IMR-90 (cell line): Measurements from ENCODE around the gene RABGEF1. TPM values are rescaled to one million over a fixed set of nuclear protein-coding genes. Genes with fewer than 3 reads are reported as not detected.
"Not testable (repeated sequence)": the region's sequence is repeated elsewhere in the genome, so short reads cannot be mapped to it uniquely, and the experiment has no call there.

ENCODE experiments used
- ATAC-seq: fragments of 200-7000 bp; cut with Tn5 transposase; 2 replicates; pipeline ENCODE4 v1.9.1; 2020; ENCODE audit warnings: low read depth, mild to moderate bottlenecking, moderate library complexity
- BruUV-seq: library from RNA; stranded (reverse); fragments of 400-500 nt; replicated peaks from 2 replicates; lab custom pipeline; 2021; lab: Mats Ljungman, UMichigan
- CTCF ChIA-PET: fragments of 300-600 bp; formaldehyde crosslinking; extraction: SDS; loops from one replicate; lab custom pipeline; 2021; ENCODE audit warnings: antibody characterized with exemption; lab: Yijun Ruan, JAX
- POLR2A ChIA-PET: fragments of 300-600 bp; sonication (Branson Sonifier 250); formaldehyde crosslinking; loops from one replicate; lab custom pipeline; 2022; ENCODE audit warnings: antibody characterized with exemption; ENCODE audit not compliant: unreplicated experiment; lab: Charles Lee
- DNase-seq: peaks from one replicate; pipeline ENCODE4 v3.0.0; 2013
- H2AFZ ChIP-seq: replicated peaks from 2 replicates; pipeline ENCODE3; 2013; ENCODE audit warnings: low read length, mild to moderate bottlenecking; ENCODE audit not compliant: poor library complexity
- H2AK5ac ChIP-seq: 2 replicates; pipeline ENCODE4 v1.6.1; 2013; ENCODE audit warnings: low read depth, low read length, inconsistent platforms
- H2AK9ac ChIP-seq: replicated peaks from 2 replicates; pipeline ENCODE3; 2013; ENCODE audit warnings: mild to moderate bottlenecking, low read depth, low read length, moderate library complexity; ENCODE audit not compliant: poor library complexity
- H2BK120ac ChIP-seq: 2 replicates; pipeline ENCODE4 v1.6.1; 2013; ENCODE audit warnings: low read depth, low read length, inconsistent platforms
- H2BK15ac ChIP-seq: 3 replicates; pipeline ENCODE4 v1.6.1; 2013; ENCODE audit warnings: low read depth, low read length, inconsistent platforms
- H2BK20ac ChIP-seq: 2 replicates; pipeline ENCODE4 v1.6.1; 2013; ENCODE audit warnings: low read depth, mild to moderate bottlenecking, inconsistent platforms, low read length, moderate library complexity
- H2BK5ac ChIP-seq: 2 replicates; pipeline ENCODE4 v1.6.1; 2013; ENCODE audit warnings: mild to moderate bottlenecking, low read depth, low read length, inconsistent platforms; ENCODE audit not compliant: poor library complexity, severe bottlenecking
- H3K14ac ChIP-seq: replicated peaks from 2 replicates; pipeline ENCODE4 v1.6.1; 2013; ENCODE audit warnings: low read depth, low read length, inconsistent platforms
- H3K18ac ChIP-seq: 2 replicates; pipeline ENCODE4 v1.6.1; 2013; ENCODE audit warnings: low read depth, low read length, control low read depth
- H3K23ac ChIP-seq: 2 replicates; pipeline ENCODE4 v1.6.1; 2013; ENCODE audit warnings: low read depth, low read length, inconsistent platforms
- H3K27ac ChIP-seq: 2 replicates; pipeline ENCODE4 v1.5.1; 2013; ENCODE audit warnings: mild to moderate bottlenecking, control low read depth, low read length; ENCODE audit not compliant: insufficient read depth
- H3K27me3 ChIP-seq: 2 replicates; pipeline ENCODE4 v1.6.1; 2013; ENCODE audit warnings: low read length; ENCODE audit not compliant: control insufficient read depth, insufficient read depth
- H3K36me3 ChIP-seq: 2 replicates; pipeline ENCODE4 v1.6.1; 2013; ENCODE audit warnings: low read length, mixed read lengths; ENCODE audit not compliant: control insufficient read depth, insufficient read depth
- H3K4ac ChIP-seq: 2 replicates; pipeline ENCODE4 v1.6.1; 2013; ENCODE audit warnings: low read depth, low read length, inconsistent platforms
- H3K4me1 ChIP-seq: 2 replicates; pipeline ENCODE4 v1.6.1; 2013; ENCODE audit warnings: low read length, mixed read lengths; ENCODE audit not compliant: control insufficient read depth, insufficient read depth
- H3K4me2 ChIP-seq: 2 replicates; pipeline ENCODE4 v1.6.1; 2013; ENCODE audit warnings: low read depth, mild to moderate bottlenecking, control low read depth, low read length, moderate library complexity
- H3K4me3 ChIP-seq: 2 replicates; pipeline ENCODE4 v1.5.1; 2013; ENCODE audit warnings: low read depth, mild to moderate bottlenecking, control low read depth, low read length, moderate library complexity; ENCODE audit not compliant: insufficient read depth
- H3K56ac ChIP-seq: 2 replicates; pipeline ENCODE4 v1.6.1; 2013; ENCODE audit warnings: low read length, inconsistent platforms; ENCODE audit not compliant: insufficient read depth; ENCODE audit errors: extremely low read depth
- H3K79me1 ChIP-seq, 2 experiments: 2 replicates each; pipeline ENCODE4 v1.6.1; 2013; ENCODE audit warnings: low read length in 2 of 2, inconsistent platforms in 1 of 2, low read depth in 1 of 2
- H3K9ac ChIP-seq: 2 replicates; pipeline ENCODE4 v1.6.1; 2013; ENCODE audit warnings: low read depth, low read length, control low read depth
- H3K9me1 ChIP-seq: 2 replicates; pipeline ENCODE4 v1.6.1; 2013; ENCODE audit warnings: low read length, inconsistent platforms; ENCODE audit not compliant: insufficient read depth
- H3K9me3 ChIP-seq: 2 replicates; pipeline ENCODE4 v1.6.1; 2013; ENCODE audit warnings: low read length; ENCODE audit not compliant: control insufficient read depth, insufficient read depth
- H4K20me1 ChIP-seq: 2 replicates; pipeline ENCODE4 v1.6.1; 2013; ENCODE audit warnings: low read length, inconsistent platforms; ENCODE audit not compliant: insufficient read depth
- H4K5ac ChIP-seq: 2 replicates; pipeline ENCODE4 v1.6.1; 2013; ENCODE audit warnings: mild to moderate bottlenecking, low read depth, low read length, control low read depth
- H4K8ac ChIP-seq, 2 experiments: 2 replicates each; pipeline ENCODE4 v1.6.1; 2013; ENCODE audit warnings: low read depth in 2 of 2, low read length in 2 of 2, control low read depth in 1 of 2, inconsistent platforms in 1 of 2
- H4K91ac ChIP-seq: 2 replicates; pipeline ENCODE4 v1.6.1; 2013; ENCODE audit warnings: low read depth, low read length, inconsistent platforms; ENCODE audit not compliant: insufficient read depth
- CEBPB ChIP-seq: IDR thresholded peaks from 2 replicates; pipeline ENCODE4 v1.6.1; 2012; ENCODE audit warnings: low read depth, low read length, improper control_type of control experiment
- MAZ ChIP-seq: IDR thresholded peaks from 2 replicates; pipeline ENCODE4 v1.6.1; 2012; ENCODE audit warnings: low read depth, mild to moderate bottlenecking, low read length, improper control_type of control experiment, moderate library complexity, borderline replicate concordance
- RCOR1 ChIP-seq: IDR thresholded peaks from 2 replicates; pipeline ENCODE4 v1.6.1; 2012; ENCODE audit warnings: mild to moderate bottlenecking, low read length, improper control_type of control experiment; ENCODE audit not compliant: insufficient replicate concordance
- RFX5 ChIP-seq: IDR thresholded peaks from 2 replicates; pipeline ENCODE4 v1.8.0; 2012; ENCODE audit warnings: low read depth, mild to moderate bottlenecking, low read length, moderate library complexity
- SMC3 ChIP-seq: fragments of 150-350 bp; IDR thresholded peaks from 2 replicates; pipeline ENCODE4 v1.6.1; 2016; ENCODE audit warnings: low read depth, mild to moderate bottlenecking, antibody characterized with exemption, low read length, moderate library complexity
- WGBS, 2 experiments: methylation state at CpG; one replicate each; pipeline versions ENCODE4 v1.1.5 to v1.1.7; 2013; ENCODE audit warnings: missing lambda C conversion rate in 2 of 2; ENCODE audit not compliant: insufficient read length in 1 of 2; ENCODE audit errors: extremely low coverage in 2 of 2; 5-methylcytosine and 5-hydroxymethylcytosine counted together
- dilution Hi-C: fragments of 300-500 bp; cut with HindIII; formaldehyde crosslinking; loops from one replicate; pipeline ENCODE4 v1.14.3; 2018; ENCODE audit warnings: low sequenced_read_pairs; ENCODE audit not compliant: unreplicated experiment
- in situ Hi-C: fragments of 300-500 bp; cut with MboI; formaldehyde crosslinking; loops from 3 replicates; pipeline ENCODE4 v1.14.3; 2019; ENCODE audit warnings: low sequenced_read_pairs, inconsistent platforms, mixed read lengths
- intact Hi-C: fragments of 100-400 bp; cut with micrococcal nuclease; formaldehyde crosslinking; loops from 2 replicates; pipeline ENCODE4 v1.10.0; 2022
- polyA plus RNA-seq, 3 experiments: library from polyadenylated mRNA; depleted of rRNA; stranded (reverse); fragments of >200 nt; gene quantifications; 2 replicates each; pipeline ENCODE4 v1.2.3, GENCODE V29; 2012; ENCODE audit warnings: low replicate concordance in 1 of 3
- total RNA-seq: library from RNA; depleted of rRNA; stranded (reverse); fragments of >200 nt; gene quantifications from 2 replicates; pipeline ENCODE4 v1.2.3, GENCODE V29; 2012

The RABGEF1 gene
- total and polyA plus RNA-seq, 2 of the 4 experiments (the other 2 are of a cell fraction), result 34.9 to 56.6 TPM

DNA sequence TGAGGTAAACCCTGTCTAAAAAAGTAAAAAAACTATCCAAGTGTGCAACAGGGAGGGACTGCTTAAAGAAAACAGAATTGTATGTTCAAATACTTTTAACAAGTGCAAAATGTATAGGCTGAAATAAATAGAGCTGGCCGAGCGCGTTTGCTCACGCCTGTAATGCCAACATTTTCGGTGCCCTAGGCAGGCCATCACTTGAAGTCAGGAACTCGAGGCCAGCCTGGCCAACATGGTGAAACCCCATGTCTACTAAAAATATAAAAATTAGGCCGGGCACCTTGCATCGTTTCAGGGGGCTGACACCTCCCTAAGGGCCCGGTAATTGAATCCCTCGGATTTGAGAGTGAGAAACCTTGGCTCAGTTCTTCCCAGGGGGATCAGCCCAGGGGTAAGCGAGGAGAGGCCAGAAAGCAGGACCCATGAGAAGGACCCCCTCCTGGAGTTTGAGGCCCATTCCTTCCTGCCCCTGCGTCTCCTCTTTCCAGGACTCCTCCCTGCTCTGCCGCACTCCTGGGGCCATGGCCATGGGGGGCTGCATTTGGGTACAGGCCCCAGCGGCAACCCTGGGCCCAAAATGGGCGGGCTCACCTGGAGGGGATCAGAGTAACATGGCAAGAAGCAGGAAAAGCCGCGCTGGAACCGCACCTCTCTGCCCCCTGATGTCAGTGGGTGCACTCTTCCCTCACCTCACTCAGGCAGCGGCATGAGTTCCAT is 105.0 kb downstream of the RABGEF1 start:
- Histone ChIP-seq H3K18ac (peak overlapping the region; percentile 30; the same call in 1 of the 2 replicates), H3K4ac (peak overlapping the region; percentile 95), H3K4me1 (peaks cover 3% of the 10 kb centered on the region; the same call in 1 of the 2 replicates), H3K4me2 (peak overlapping the region; percentile 84), H2BK5ac (peak overlapping the region; percentile 85), H3K27me3 (no peaks in the 10 kb centered on the region), H3K27ac (peak overlapping the region; percentile 81), H4K20me1 (no peaks in the 10 kb centered on the region), H3K23ac (peak overlapping the region; percentile 59), H2BK15ac (no peak overlapping the region), H3K9me1 (no peaks in the 10 kb centered on the region), H3K4me3 (peak overlapping the region; percentile 72), H3K36me3 (no peaks in the 10 kb centered on the region), H2AFZ (peak overlapping the region; percentile 98), H2BK120ac (peak overlapping the region; percentile 28; the same call in 1 of the 2 replicates), H2AK5ac (peak overlapping the region; percentile 87), H4K8ac (peak overlapping the region; percentile 97 to 98), H3K56ac (peak overlapping the region; percentile 69), H2BK20ac (no peak overlapping the region), H3K14ac (peak overlapping the region; percentile 87), H3K9ac (peak overlapping the region; percentile 87), H2AK9ac (peak overlapping the region; percentile 93), H3K79me1 (peaks cover 8 to 23% of the 10 kb centered on the region in 2 experiments), H4K91ac (peak overlapping the region; percentile 84), H3K9me3 (no peaks in the 10 kb centered on the region), H4K5ac (peak overlapping the region; percentile 92)
- ChIA-PET CTCF (no interaction called here), POLR2A (interaction anchor here (1.0 kb wide), 1 partner anchor 150 kb away, joined by 4 read pairs; no protein-coding TSS in a partner anchor)
- in situ Hi-C loops, result no loop called here
- TSS peak; percentile 91 for BruUV-seq
- DNase-seq, result no peak
- no peak for ATAC-seq
- dilution Hi-C loops, result no loop called here
- intact Hi-C loops, result no loop called here
- TF ChIP-seq SMC3 (no peak), RCOR1 (no peak), CEBPB (no peak), RFX5 (no peak), MAZ (no peak)
- WGBS, 2 experiments, result 83% methylated on average over 2 of the region's 19 CpGs; no CpG with 5 or more reads in 1 of the 2 experiments

DNA sequence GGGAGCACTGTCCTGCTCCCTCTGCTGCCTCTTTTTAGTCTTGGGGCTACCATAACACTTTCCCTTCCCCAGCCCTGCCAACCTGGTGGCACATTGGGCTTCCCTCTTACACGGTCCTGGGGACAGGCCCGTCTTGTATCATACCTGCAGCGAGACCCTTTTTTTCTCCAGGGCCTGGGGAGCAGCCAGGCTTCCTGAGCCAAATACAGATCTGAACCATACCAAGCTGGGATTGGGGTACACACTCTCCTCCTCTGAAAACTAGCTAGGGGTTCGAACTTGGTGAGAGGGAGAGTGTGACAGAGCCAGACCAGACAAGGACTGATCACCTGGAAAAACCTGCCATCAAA is 105.5 kb downstream of the RABGEF1 start:
- H3K4me2 ChIP-seq, H4K5ac ChIP-seq, H3K23ac ChIP-seq, H4K91ac ChIP-seq, BruUV-seq, H3K4me1 ChIP-seq, POLR2A ChIA-PET, CTCF ChIA-PET, H3K9ac ChIP-seq, H2AK9ac ChIP-seq, H3K36me3 ChIP-seq, H2AK5ac ChIP-seq, H3K14ac ChIP-seq, H3K4me3 ChIP-seq, H2BK120ac ChIP-seq, ATAC-seq, H3K18ac ChIP-seq, H2BK5ac ChIP-seq, H3K27me3 ChIP-seq, H3K56ac ChIP-seq, H3K9me1 ChIP-seq, H3K9me3 ChIP-seq, in situ Hi-C loops, H2BK15ac ChIP-seq, H3K4ac ChIP-seq, H2BK20ac ChIP-seq, H3K27ac ChIP-seq, H2AFZ ChIP-seq, DNase-seq, H4K20me1 ChIP-seq, intact Hi-C loops, dilution Hi-C loops: not testable (repeated sequence)
- peak overlapping the region in 1 of 2 experiments; percentile 98; a peak in 3 of 4 replicates for H4K8ac ChIP-seq
- H3K79me1 ChIP-seq, result peaks cover 8 to 23% of the 10 kb centered on the region in 2 experiments
- WGBS, 2 experiments, result 90% methylated on average over 2 of the region's 4 CpGs; no CpG with 5 or more reads in 1 of the 2 experiments
